ENCODE results near the gene RAC3.

The RAC3 gene

GRCh38 chr17:81999976-82000802, 31.3 kb upstream of the RAC3 start:
- no peak for DNase-seq

GRCh38 chr17:82000803-82001570, 30.5 kb upstream of the RAC3 start:
- no peak for DNase-seq

GRCh38 chr17:82001571-82002056, 29.9 kb upstream of the RAC3 start:
- no peak for DNase-seq

- peak; percentile 51 to 62 for DNase-seq
Measured at GRCh38 chr17:82003411-82004381, 27.8 kb upstream of the RAC3 start.

- DNase-seq: no peak
Measured at GRCh38 chr17:82004517-82005455, 26.7 kb upstream of the RAC3 start.

- no peak for DNase-seq
Measured at GRCh38 chr17:82005701-82006348, 25.7 kb upstream of the RAC3 start.

- DNase-seq: no peak
Measured at GRCh38 chr17:82006468-82007227, 24.8 kb upstream of the RAC3 start.

GRCh38 chr17:82007228-82007494, 24.3 kb upstream of the RAC3 start:
- no peak for DNase-seq

GRCh38 chr17:82007495-82008257, 23.8 kb upstream of the RAC3 start:
- DNase-seq: no peak

GRCh38 chr17:82008258-82008940, 23.1 kb upstream of the RAC3 start:
- no peak for DNase-seq

- no peak for DNase-seq
Measured at GRCh38 chr17:82008941-82009405, 22.5 kb upstream of the RAC3 start.

- DNase-seq: no peak
Measured at GRCh38 chr17:82009413-82009812, 22.1 kb upstream of the RAC3 start.

GRCh38 chr17:82010575-82011525, 20.6 kb upstream of the RAC3 start:
- no peak for DNase-seq

- no peak for DNase-seq
Measured at GRCh38 chr17:82011617-82012187, 19.8 kb upstream of the RAC3 start.

- DNase-seq: no peak
Measured at GRCh38 chr17:82012261-82012639, 19.2 kb upstream of the RAC3 start.

- no peak for DNase-seq
Measured at GRCh38 chr17:82012640-82013295, 18.7 kb upstream of the RAC3 start.

- no peak for DNase-seq
Measured at GRCh38 chr17:82013341-82013740, 18.1 kb upstream of the RAC3 start.
